ENCODE results near the gene MSANTD3. TPM values are rescaled to one million over a fixed set of nuclear protein-coding genes. Genes with fewer than 3 reads are reported as not detected.
A peak's percentile ranks its signal among the peaks of the same experiment; 100 is the strongest.
"Not testable (repeated sequence)": the region's sequence is repeated elsewhere in the genome, so short reads cannot be mapped to it uniquely, and the experiment has no call there.

Gene MSANTD3, protein sequence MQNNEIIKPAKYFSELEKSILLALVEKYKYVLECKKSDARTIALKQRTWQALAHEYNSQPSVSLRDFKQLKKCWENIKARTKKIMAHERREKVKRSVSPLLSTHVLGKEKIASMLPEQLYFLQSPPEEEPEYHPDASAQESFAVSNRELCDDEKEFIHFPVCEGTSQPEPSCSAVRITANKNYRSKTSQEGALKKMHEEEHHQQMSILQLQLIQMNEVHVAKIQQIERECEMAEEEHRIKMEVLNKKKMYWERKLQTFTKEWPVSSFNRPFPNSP
- total RNA-seq (10 to 100 TPM; 30.7 to 31.7 TPM), polyA plus RNA-seq (ENCODE audit: insufficient read length in 6 of 6) (10 to 100 TPM; 19.9 to 24.7 (median 21.7) TPM)
- long read RNA-seq, donor 1, transcript MSANTD3-203 (3 exons, 1,362 nt) = major isoform, 11 of 40 reads
- long read RNA-seq, donor 1, transcript MSANTD3-207 (3 exons, 1,748 nt) = minor isoform, 5 of 40 reads
- long read RNA-seq, donor 1, partial matches to known transcripts = 24 of 40 reads
- long read RNA-seq, donor 1, other reads (novel, unspliced or antisense) = 0 of 40 reads
- long read RNA-seq, donor 2, transcript MSANTD3-203 (3 exons, 1,362 nt) = major isoform, 15 of 55 reads
- long read RNA-seq, donor 2, partial matches to known transcripts = 39 of 55 reads
- long read RNA-seq, donor 2, other reads (novel, unspliced or antisense) = 0 of 55 reads
- long read RNA-seq, donor 3, transcript MSANTD3-203 (3 exons, 1,362 nt) = major isoform, 16 of 44 reads
- long read RNA-seq, donor 3, partial matches to known transcripts = 25 of 44 reads
- long read RNA-seq, donor 3, other reads (novel, unspliced or antisense) = 0 of 44 reads
- long read RNA-seq, donor 4, transcript MSANTD3-203 (3 exons, 1,362 nt) = major isoform, 5 of 6 reads
- long read RNA-seq, donor 4, partial matches to known transcripts = 1 of 6 reads
- long read RNA-seq, donor 4, other reads (novel, unspliced or antisense) = 0 of 6 reads
- long read RNA-seq, donor 5, transcript MSANTD3-203 (3 exons, 1,362 nt) = major isoform, 12 of 33 reads
- long read RNA-seq, donor 5, partial matches to known transcripts = 18 of 33 reads
- long read RNA-seq, donor 5, other reads (novel, unspliced or antisense) = 0 of 33 reads
- long read RNA-seq, donor 6, transcript MSANTD3-203 (3 exons, 1,362 nt) = major isoform, 10 of 30 reads
- long read RNA-seq, donor 6, partial matches to known transcripts = 19 of 30 reads
- long read RNA-seq, donor 6, other reads (novel, unspliced or antisense) = 0 of 30 reads
- long read RNA-seq, donor 7, partial matches to known transcripts = 7 of 14 reads
- long read RNA-seq, donor 7, other reads (novel, unspliced or antisense) = 0 of 14 reads
- long read RNA-seq, donor 8, partial matches to known transcripts = 16 of 20 reads
- long read RNA-seq, donor 8, other reads (novel, unspliced or antisense) = 0 of 20 reads
- long read RNA-seq, donor 9 = 0 reads
- long read RNA-seq, donor 10, transcript MSANTD3-203 (3 exons, 1,362 nt) = major isoform, 6 of 13 reads
- long read RNA-seq, donor 10, partial matches to known transcripts = 4 of 13 reads
- long read RNA-seq, donor 10, other reads (novel, unspliced or antisense) = 3 of 13 reads
- long read RNA-seq, donor 11, transcript MSANTD3-203 (3 exons, 1,362 nt) = major isoform, 14 of 26 reads
- long read RNA-seq, donor 11, partial matches to known transcripts = 11 of 26 reads
- long read RNA-seq, donor 11, other reads (novel, unspliced or antisense) = 0 of 26 reads
- long read RNA-seq, donor 12, transcript MSANTD3-203 (3 exons, 1,362 nt) = major isoform, 7 of 18 reads
- long read RNA-seq, donor 12, partial matches to known transcripts = 9 of 18 reads
- long read RNA-seq, donor 12, other reads (novel, unspliced or antisense) = 0 of 18 reads

DNA sequence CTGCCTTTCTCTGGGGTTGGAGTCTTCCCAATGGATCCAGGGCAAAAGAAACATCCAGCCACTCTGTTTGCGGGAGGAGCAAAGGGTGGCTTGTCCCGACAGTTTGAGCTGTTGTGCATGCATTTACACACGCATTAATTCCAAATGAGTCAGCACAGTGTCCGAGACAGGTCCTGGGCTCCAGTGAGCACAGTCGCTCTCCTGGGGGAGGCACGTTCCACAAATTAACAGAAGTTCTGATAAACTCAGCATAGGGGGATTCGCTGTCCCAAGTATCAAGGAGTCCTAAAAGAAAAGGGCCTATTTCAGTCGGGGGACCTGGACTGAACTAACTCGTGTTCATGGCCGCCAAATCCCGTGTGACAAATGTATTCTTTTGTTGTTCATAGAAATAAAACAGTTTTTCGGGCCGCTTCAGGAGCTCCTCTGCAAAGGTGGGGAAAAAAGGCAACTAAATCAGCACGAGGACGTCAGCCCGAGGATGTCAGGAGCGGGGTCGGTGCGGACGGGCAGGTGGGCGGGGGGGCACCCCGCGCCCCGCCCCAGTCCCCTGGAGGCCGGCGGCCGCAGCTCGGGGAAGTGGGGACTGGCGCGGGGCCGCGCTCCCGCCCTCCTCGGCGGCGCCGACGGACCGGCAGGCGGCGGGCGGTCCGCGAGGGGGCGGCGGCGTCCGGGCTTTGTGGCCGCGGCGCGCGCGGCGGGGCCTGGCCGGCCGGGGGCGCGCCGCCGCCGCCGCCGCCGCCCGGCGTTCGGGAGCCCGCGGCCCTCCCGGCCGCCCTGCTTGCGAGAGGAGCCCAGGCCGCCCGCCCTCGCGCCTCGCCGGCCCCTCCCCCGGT lies at the start of gene MSANTD3:
TSS of gene MSANTD3 (plus strand) at position 614 of the 836 bp plus-strand sequence. CDS start 14,796 bp downstream, outside the sequence.
- Histone ChIP-seq H3K27me3 (no peaks in the 10 kb centered on the region), H3K4me1 (peaks cover 8 to 38% of the 10 kb centered on the region in 2 donors), H3K9me3 (no peaks in the 10 kb centered on the region), H3K36me3 (no peaks in the 10 kb centered on the region), H3K27ac (peak within 1 kb of the TSS; percentile 86 to 90), H3K4me3 (peak within 1 kb of the TSS; percentile 64 to 71)
- peak; percentile 86 for ATAC-seq
- TF ChIP-seq, protein P1, sequence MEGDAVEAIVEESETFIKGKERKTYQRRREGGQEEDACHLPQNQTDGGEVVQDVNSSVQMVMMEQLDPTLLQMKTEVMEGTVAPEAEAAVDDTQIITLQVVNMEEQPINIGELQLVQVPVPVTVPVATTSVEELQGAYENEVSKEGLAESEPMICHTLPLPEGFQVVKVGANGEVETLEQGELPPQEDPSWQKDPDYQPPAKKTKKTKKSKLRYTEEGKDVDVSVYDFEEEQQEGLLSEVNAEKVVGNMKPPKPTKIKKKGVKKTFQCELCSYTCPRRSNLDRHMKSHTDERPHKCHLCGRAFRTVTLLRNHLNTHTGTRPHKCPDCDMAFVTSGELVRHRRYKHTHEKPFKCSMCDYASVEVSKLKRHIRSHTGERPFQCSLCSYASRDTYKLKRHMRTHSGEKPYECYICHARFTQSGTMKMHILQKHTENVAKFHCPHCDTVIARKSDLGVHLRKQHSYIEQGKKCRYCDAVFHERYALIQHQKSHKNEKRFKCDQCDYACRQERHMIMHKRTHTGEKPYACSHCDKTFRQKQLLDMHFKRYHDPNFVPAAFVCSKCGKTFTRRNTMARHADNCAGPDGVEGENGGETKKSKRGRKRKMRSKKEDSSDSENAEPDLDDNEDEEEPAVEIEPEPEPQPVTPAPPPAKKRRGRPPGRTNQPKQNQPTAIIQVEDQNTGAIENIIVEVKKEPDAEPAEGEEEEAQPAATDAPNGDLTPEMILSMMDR (IDR thresholded peaks at IDR 0.05) = no peak
- intact Hi-C loops (cut with DNase I) = no loop called here
- peak; percentile 61 to 91 (median 71) for DNase-seq

DNA sequence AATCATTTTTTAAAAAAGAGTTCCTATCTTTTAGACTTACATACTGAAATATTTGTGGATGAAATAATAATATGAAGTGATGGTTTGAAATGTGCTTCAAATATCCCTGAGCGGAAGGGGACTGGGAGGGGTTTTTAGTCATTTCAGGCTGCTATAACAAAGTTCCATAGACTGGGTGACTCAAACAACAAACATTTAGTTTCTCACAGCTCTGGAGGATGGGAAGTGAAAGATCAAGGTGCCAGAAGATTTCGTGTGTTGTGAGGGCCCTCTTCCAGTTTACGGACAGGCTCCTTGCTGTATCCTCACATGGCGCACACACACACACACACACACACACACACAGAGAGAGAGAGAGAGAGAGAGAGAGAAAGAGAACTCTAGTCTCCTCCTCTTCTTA lies 47.1 kb upstream of the MSANTD3 start:
- intact Hi-C loops (cut with DNase I) = no loop called here

DNA sequence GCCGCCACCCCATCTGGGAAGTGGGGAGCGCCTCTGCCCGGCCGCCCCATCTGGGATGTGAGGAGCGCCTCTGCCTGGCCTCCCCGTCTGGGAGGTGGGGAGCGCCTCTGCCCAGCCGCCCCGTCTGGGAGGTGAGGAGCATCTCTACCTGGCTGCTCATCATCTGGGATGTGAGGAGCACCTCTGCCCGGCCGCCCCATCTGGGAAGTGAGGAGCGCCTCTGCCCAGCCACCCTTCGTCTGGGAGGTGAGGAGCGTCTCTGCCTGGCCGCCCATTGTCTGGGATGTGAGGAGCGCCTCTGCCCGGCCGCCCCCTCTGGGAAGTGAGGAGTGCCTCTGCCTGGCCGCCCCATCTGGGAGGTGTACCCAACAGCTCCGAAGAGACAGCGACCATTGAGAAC lies 34.0 kb upstream of the MSANTD3 start:
- H3K27me3 ChIP-seq; DNase-seq; H3K4me1 ChIP-seq; ATAC-seq; H3K27ac ChIP-seq; H3K36me3 ChIP-seq; H3K9me3 ChIP-seq; H3K4me3 ChIP-seq; intact Hi-C loops (cut with DNase I): not testable (repeated sequence)

More for the DNA sequence above, 47.1 kb upstream of the MSANTD3 start:
- no peak for ATAC-seq
- Histone ChIP-seq H3K27ac (no peak overlapping the region), H3K27me3 (no peaks in the 10 kb centered on the region), H3K4me3 (no peak overlapping the region), H3K36me3 (no peaks in the 10 kb centered on the region), H3K9me3 (peaks cover 0 to 6% of the 10 kb centered on the region in 2 donors), H3K4me1 (no peaks in the 10 kb centered on the region)
- no peak for DNase-seq
- TF ChIP-seq, protein P1 (IDR thresholded peaks at IDR 0.05) = no peak

DNA sequence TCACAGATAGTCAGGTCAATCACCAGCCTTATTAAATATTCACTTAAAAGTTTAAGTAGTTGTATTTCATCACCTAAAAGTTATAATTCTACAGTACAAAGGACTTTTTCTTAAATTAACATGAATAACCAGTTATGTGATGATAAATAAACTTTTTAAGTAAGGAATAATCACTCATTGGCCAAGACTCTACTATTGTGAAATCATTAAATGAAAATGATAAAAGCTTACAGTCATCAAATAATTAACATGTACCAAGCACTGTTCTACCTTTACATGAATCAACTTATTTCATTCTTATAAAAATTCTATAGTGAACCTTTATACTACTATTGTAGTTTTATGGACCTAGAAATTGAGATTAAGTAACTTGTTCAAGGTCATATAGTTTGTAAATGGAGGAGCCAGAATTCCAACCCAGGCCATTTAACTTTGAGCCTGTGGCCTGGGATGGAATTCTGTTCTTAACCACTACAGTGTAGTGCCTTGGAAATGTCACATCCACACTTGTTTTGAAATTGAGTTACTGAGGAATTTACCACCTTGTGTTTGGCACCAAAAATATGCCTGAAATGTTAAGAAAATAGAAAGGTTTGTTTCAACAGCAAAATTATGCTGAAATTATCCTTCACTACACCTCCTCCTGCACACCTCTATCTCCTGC lies 32.8 kb upstream of the MSANTD3 start:
- ATAC-seq = no peak

More for the DNA sequence above, 32.8 kb upstream of the MSANTD3 start:
- no peak for DNase-seq
- Histone ChIP-seq H3K4me1 (no peaks in the 10 kb centered on the region), H3K9me3 (no peaks in the 10 kb centered on the region), H3K4me3 (no peak overlapping the region), H3K36me3 (no peaks in the 10 kb centered on the region), H3K27ac (no peak overlapping the region), H3K27me3 (no peaks in the 10 kb centered on the region)
- TF ChIP-seq, protein P1 (IDR thresholded peaks at IDR 0.05) = no peak
- intact Hi-C loops (cut with DNase I) = no loop called here

All from left lung (tissue), 14 donors.